SU-DHL-6 (cell line): ENCODE measurements around the gene FLRT2.

Source experiments
- H2AFZ ChIP-seq: fragments of 200-600 bp; sonication (generic); 2 replicates; pipeline ENCODE4 v1.6.1; 2014; ENCODE audit warnings: low read depth, mild to moderate bottlenecking, moderate library complexity, mixed read lengths, antibody characterized with exemption, low read length; ENCODE audit not compliant: severe bottlenecking
- H3F3A ChIP-seq: fragments of 200-600 bp; shearing (Covaris generic); 2 replicates; pipeline ENCODE4 v1.6.0; 2016; ENCODE audit warnings: antibody characterized with exemption, mild to moderate bottlenecking; ENCODE audit not compliant: insufficient read depth
- H3K27ac ChIP-seq: fragments of 200-600 bp; sonication (generic); 2 replicates; pipeline ENCODE4 v1.5.1; 2016; ENCODE audit warnings: low read depth, mild to moderate bottlenecking, low read length, moderate library complexity, mixed read lengths
- H3K27me3 ChIP-seq: fragments of 200-600 bp; sonication (generic), shearing (Covaris generic); 2 replicates; pipeline ENCODE4 v1.6.0; 2014; ENCODE audit warnings: mild to moderate bottlenecking, low read length
- H3K36me3 ChIP-seq: fragments of 200-600 bp; sonication (generic); 2 replicates; pipeline ENCODE4 v1.6.1; 2014; ENCODE audit warnings: mild to moderate bottlenecking, low read length, mixed read lengths
- H3K4me2 ChIP-seq: fragments of 300-600, 200-600 bp; shearing (Covaris generic), sonication (generic); 2 replicates; pipeline ENCODE4 v1.6.0; 2014; ENCODE audit warnings: low read length, low read depth, mild to moderate bottlenecking; ENCODE audit not compliant: poor library complexity, severe bottlenecking
- H3K4me3 ChIP-seq: fragments of 200-600 bp; sonication (generic); 2 replicates; pipeline ENCODE4 v1.5.1; 2014; ENCODE audit warnings: antibody characterized with exemption, low read length, mild to moderate bottlenecking, mixed read lengths; ENCODE audit not compliant: insufficient read depth, poor library complexity, severe bottlenecking
- H3K79me2 ChIP-seq: fragments of 200-600 bp; sonication (generic); 2 replicates; pipeline ENCODE4 v1.6.1; 2014; ENCODE audit warnings: mild to moderate bottlenecking, low read length, moderate library complexity; ENCODE audit not compliant: insufficient read depth
- H3K9ac ChIP-seq: fragments of 200-600 bp; sonication (generic); 2 replicates; pipeline ENCODE4 v1.7.0; 2014; ENCODE audit warnings: mild to moderate bottlenecking, low read length
- H3K9me2 ChIP-seq: fragments of 200-600 bp; sonication (generic); replicated peaks from 2 replicates; pipeline ENCODE4 v1.6.1; 2014; ENCODE audit warnings: low read length; ENCODE audit not compliant: insufficient read depth
- H3K9me3 ChIP-seq: fragments of 200-600 bp; sonication (generic); 2 replicates; pipeline ENCODE4 v1.6.1; 2014; ENCODE audit warnings: low read length, mixed read lengths; ENCODE audit not compliant: insufficient read depth
- H4K20me1 ChIP-seq: fragments of 200-600 bp; sonication (generic); 2 replicates; pipeline ENCODE4 v1.6.1; 2014; ENCODE audit warnings: low read depth, mild to moderate bottlenecking, antibody characterized with exemption, low read length, moderate library complexity, mixed read lengths
- EZH2phosphoT487 ChIP-seq: fragments of 200-600 bp; sonication (generic), shearing (Covaris generic); conservative IDR thresholded peaks from 2 replicates; pipeline ENCODE4 v1.6.1; 2018; ENCODE audit warnings: mild to moderate bottlenecking, antibody characterized with exemption, low read length, moderate library complexity, mixed read lengths
- TF ChIP-seq, protein P1 (sequence below): fragments of 200-600 bp; sonication (generic); IDR thresholded peaks from one replicate; pipeline ENCODE4 v1.5.1; 2017; ENCODE audit warnings: antibody characterized with exemption, mild to moderate bottlenecking, low read length, moderate library complexity; ENCODE audit not compliant: insufficient read depth, poor library complexity, severe bottlenecking

Gene FLRT2

DNA sequence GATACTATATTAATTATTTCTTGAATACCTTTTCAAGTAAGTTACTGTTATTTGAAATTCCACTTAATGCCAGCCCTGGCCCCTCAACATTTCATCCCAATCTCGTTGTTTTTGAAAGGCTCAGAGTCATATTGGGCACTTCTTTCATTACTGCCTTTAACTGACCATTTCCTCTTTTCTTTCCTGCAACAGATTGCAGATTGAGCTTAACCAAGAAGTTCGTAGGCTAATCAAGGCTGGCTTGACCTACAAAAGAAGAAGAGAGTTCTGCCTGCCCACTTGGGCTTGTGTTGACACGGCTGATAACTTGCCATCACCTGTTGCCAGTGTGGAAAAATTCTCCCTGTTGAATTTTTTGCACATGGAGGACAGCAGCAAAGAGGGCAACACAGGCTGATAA is 91.0 kb downstream of the FLRT2 start:
- Histone ChIP-seq H2AFZ (no peak overlapping the region), H3K9me3 (no peaks in the 10 kb centered on the region), H3K4me2 (no peak overlapping the region), H3K27ac (no peak overlapping the region), H3K79me2 (no peaks in the 10 kb centered on the region), H3F3A (no peaks in the 10 kb centered on the region), H3K9me2 (no peaks in the 10 kb centered on the region), H3K27me3 (no peaks in the 10 kb centered on the region), H3K36me3 (no peaks in the 10 kb centered on the region), H3K4me3 (no peak overlapping the region), H3K9ac (no peak overlapping the region), H4K20me1 (no peaks in the 10 kb centered on the region)
- TF ChIP-seq, protein P1, sequence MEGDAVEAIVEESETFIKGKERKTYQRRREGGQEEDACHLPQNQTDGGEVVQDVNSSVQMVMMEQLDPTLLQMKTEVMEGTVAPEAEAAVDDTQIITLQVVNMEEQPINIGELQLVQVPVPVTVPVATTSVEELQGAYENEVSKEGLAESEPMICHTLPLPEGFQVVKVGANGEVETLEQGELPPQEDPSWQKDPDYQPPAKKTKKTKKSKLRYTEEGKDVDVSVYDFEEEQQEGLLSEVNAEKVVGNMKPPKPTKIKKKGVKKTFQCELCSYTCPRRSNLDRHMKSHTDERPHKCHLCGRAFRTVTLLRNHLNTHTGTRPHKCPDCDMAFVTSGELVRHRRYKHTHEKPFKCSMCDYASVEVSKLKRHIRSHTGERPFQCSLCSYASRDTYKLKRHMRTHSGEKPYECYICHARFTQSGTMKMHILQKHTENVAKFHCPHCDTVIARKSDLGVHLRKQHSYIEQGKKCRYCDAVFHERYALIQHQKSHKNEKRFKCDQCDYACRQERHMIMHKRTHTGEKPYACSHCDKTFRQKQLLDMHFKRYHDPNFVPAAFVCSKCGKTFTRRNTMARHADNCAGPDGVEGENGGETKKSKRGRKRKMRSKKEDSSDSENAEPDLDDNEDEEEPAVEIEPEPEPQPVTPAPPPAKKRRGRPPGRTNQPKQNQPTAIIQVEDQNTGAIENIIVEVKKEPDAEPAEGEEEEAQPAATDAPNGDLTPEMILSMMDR = no peak
- no peak for TF ChIP-seq EZH2phosphoT487

- H2AFZ ChIP-seq = no peak overlapping the region
- no peaks in the 10 kb centered on the region for H3K36me3 ChIP-seq
- H3K9ac ChIP-seq = no peak overlapping the region
- TF ChIP-seq EZH2phosphoT487 = no peak
- TF ChIP-seq, protein P1 = no peak
- no peaks in the 10 kb centered on the region for H3K79me2 ChIP-seq
- no peaks in the 10 kb centered on the region for H4K20me1 ChIP-seq
- H3K4me2 ChIP-seq = no peak overlapping the region
- H3K9me2 ChIP-seq = no peaks in the 10 kb centered on the region
- H3K27me3 ChIP-seq = no peaks in the 10 kb centered on the region
- H3F3A ChIP-seq = no peaks in the 10 kb centered on the region
- no peak overlapping the region for H3K27ac ChIP-seq
- no peaks in the 10 kb centered on the region for H3K9me3 ChIP-seq
- no peak overlapping the region for H3K4me3 ChIP-seq
Observed at GRCh38 chr14:85622106-85622505, 92.2 kb downstream of the FLRT2 start.

GRCh38 chr14:85622986-85623685 is 93.2 kb downstream of the FLRT2 start:
- Histone ChIP-seq H2AFZ (no peak overlapping the region), H3K36me3 (no peaks in the 10 kb centered on the region), H3K9me3 (no peaks in the 10 kb centered on the region), H3K27me3 (no peaks in the 10 kb centered on the region), H3K27ac (no peak overlapping the region), H3K79me2 (no peaks in the 10 kb centered on the region), H4K20me1 (no peaks in the 10 kb centered on the region), H3K9me2 (no peaks in the 10 kb centered on the region), H3K4me3 (no peak overlapping the region), H3F3A (no peaks in the 10 kb centered on the region), H3K4me2 (no peak overlapping the region), H3K9ac (no peak overlapping the region)
- TF ChIP-seq, protein P1 = no peak
- no peak for TF ChIP-seq EZH2phosphoT487
